ENCODE measurements around the gene CASQ2.

Gene CASQ2

DNA sequence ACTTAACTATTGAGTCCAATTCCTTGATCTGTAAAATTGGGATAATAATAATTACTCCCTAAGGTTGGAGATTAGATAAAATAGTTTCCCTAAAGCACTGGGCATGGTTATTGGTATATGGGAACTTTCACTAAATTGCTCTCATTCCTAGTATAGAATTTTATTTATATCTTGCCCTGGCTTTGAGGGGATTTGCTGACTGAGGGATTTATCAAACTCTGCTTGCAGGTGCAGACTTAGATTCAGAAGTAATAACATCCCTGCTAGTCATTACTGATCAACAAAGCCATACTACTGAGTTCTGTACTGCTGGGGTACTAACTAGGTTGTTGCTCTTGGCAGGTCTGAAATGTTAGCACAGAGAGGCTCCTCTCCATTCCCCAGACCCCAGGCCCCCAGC lies 41.9 kb downstream of the CASQ2 start:
- DNase-seq = no peak

DNA sequence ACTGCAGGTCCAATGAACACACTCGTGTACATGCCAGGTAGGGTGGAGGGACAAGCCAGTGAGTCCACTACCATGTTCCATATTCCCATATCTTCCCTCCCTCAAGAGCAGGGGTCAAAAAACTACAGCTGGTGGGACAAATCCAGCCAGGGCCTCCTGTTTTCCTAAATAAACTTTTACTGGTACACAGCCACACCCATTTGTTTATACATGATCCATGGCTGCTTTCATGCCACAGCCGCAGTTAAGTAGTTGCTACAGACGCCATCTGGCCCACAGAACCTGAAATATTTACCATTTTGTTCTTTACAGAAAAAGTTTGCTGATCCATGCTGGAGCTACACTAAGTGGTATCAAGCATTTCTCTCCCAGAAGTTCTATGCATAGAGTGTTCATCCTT lies 42.4 kb downstream of the CASQ2 start:
- no peak for DNase-seq

DNA sequence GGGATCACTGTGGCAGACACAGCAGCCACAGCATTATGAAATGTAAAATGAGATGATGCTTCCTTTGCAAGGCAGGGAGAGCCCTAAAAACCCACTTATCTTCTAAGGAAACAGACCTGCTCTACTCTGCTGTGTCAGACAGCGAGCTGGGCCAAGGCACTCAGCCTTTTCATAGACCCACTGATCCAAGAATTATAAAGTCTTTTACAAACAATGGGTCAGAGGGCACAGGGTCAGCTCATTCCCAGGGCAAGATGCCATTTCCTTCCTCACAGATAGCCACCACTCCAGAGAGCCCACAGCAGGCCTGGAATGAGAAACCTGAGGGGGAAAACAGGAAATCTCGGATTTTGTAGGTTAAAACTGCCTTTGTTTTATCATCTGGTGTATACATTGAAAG lies 42.9 kb downstream of the CASQ2 start:
- no peak for DNase-seq

DNA sequence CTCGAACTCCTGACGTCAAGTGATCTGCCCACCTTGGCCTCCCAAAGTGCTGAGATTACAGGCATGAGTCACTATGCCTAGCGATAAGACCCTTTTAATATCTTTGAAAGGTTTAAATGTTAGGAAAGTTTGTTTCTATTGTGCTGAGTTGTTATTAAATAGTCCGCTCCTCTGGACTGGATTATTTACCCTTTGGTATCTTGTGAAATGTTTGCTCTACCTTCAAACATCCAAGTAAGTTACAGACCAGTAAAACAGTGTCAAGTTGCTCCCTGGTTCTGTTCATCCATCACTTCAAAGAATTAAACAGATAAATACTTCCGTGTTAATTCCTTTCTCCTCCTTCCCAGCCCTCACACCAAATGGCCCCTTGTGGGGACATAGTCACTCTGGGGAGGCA lies 44.8 kb downstream of the CASQ2 start:
- DNase-seq = no peak

DNA sequence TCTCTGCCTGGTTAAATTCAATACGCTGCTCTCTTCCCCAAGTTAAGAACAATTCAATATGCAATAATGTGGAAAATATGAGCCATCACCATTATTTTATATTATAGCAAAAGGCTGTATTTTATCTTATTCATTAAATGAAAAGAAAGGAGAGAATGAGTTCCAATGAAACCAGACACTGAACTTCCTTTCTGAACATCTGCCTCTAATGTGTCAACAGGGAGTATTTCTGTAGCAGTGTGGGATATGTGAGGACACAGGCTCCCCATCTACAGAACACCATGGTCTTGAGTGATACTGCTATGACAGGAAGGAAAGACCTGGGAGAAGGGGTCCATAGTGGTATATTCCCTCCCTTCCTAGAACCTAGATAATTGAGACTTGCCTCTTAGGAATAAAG lies 46.3 kb downstream of the CASQ2 start:
- no peak for DNase-seq

DNA sequence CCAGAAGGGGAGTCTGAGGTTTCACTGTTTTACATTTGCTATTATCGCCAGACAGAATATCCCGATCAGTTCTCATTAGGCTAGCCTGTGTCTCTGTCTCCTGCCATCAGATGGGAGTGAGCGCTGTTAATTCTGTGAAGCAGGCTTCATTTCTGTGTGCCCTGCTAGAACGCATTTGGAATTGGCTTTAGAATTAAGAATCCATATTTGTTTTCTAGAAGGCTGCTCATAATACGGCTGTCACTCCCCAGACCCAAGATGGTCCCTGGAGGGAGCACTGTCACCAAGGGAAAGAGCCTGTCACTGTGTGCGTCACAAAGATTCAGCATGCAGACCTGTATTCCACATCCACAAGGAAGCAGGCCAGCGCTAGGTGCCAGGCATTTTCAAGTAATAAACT lies 49.2 kb downstream of the CASQ2 start:
- no peak for DNase-seq

DNA sequence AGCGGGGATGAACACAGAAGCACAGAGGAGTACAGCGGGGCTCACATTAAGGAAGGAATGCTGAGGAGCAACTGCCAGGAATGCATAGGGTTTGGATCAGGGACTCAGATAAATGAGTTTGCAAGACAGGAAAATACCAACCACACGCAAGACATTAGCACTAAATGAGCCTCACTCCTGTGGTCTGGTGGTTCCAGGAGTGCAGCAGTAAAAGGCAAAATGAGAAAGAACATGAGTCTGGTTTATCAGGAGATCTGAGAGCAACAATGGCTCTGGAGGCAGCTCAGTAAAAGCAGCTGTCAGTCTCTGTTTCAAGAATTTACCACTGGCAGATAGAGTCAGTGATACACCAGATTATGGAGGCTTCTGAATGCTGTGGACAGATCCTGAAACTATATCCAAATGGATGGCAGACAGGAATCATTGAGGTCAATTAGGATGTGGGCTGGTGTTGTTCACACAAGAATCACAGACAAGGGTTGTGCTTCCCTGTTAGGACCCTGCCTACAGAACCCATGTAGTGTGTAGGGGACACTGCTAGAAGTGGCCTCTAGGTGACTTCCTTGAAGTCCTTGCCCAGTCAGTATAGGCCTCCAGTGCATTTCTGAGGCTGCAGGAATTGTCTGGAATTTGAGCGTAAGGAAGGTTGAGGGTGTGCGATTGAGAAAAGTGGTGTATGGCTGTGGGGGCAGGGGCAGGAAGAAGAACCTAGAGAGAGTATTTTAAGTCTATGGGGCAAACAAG lies 50.3 kb downstream of the CASQ2 start:
- no peak for DNase-seq

DNA sequence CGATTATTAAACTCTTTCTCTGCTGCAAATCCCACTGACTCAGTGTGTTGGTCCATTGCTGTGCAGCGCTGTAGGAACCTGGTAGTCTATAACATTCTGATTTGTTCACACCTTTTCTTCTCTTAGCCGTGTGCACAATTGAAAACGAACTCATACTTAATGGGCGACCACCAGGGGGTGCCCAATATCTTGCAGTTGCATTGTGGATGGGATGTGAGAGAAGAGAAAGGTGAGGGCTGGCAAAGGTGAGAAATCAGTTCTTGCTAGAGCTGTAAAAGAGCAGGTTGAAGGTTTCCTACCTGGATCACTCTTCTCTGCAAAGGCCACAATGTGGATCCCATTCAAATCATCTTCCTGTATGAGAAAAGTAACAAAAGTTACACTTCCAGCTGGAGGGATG lies 51.0 kb downstream of the CASQ2 start:
- peak; percentile 29 for DNase-seq

DNA sequence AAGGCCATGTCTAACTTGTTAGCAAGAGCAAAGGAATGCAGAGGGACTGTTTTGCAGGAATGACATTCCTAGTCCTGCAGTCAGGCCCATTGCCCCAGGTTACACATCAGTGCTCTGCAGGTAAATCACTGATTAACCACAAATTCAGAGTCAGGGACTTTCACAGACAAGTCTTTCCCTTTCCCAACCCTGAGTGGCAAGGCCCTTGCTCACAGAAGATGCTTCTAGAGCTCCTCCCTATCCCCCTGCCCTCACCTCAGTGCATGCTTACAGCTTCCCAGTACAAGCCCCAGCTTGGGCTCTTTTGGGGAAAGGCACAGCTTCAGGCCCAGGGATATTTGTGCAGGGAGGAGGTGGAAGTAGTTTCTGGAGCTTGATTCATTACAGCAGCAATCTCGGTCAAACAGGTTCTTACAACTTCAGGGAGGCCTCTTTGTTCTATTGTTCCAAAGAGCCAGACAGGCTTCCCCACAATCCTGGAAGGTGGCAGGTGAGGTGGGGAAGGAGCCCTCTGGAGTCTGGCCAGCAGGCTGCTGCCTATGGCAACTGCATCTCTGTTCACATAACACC lies 53.9 kb downstream of the CASQ2 start:
- DNase-seq = peak; percentile 39

DNA sequence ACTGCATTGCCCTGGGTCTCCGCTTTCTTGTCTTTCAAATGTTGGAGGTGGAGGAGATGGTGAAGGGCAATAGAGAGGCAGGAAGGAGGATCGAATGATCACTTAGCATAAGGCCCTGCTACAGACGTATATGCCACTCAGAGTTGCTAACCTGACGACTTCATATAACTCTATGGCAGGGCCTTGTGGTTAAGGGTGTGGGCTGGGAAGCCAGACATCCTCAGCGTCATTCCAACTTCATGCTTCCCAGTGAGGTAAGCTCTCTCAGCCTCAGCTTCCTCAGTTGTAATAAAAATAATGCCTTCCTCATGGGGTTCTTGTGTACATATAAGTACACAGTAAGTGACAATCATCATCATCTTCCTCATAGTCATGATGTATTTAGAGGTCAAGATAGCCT lies 54.6 kb downstream of the CASQ2 start:
- DNase-seq = no peak

DNA sequence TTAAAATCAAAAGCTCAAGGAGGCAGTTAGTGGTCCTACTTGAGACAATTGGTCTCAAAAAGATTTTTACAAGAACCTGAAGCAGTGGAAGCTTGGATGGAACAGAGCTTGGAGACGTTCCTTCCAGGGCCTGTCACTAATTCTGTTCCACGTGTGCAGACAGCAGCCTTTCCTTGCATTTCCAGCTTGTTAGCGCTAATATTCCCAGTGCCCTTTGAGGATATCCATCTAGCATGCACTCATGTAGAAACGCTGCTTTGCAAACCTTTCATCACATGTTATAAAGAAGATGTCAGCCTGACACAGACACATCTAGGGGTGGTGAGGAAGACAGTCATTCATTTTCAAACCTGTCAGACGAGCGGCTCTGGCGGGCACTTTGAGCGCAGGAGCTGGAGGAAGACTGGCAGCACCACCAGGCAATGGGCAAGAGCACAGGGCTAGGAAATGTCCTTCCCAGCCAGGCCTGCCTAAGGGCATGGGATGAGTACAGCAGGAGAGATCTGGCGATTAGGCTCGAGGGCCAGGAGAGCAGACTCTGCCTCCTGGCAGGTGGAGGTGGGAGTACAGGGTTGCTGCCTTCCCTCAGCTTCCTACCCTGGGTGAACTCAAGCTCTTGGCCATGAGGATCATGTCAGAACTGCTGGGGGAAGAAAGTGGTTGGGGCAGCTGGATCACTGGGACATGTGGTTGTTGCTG lies 55.5 kb downstream of the CASQ2 start:
- DNase-seq = no peak

DNA sequence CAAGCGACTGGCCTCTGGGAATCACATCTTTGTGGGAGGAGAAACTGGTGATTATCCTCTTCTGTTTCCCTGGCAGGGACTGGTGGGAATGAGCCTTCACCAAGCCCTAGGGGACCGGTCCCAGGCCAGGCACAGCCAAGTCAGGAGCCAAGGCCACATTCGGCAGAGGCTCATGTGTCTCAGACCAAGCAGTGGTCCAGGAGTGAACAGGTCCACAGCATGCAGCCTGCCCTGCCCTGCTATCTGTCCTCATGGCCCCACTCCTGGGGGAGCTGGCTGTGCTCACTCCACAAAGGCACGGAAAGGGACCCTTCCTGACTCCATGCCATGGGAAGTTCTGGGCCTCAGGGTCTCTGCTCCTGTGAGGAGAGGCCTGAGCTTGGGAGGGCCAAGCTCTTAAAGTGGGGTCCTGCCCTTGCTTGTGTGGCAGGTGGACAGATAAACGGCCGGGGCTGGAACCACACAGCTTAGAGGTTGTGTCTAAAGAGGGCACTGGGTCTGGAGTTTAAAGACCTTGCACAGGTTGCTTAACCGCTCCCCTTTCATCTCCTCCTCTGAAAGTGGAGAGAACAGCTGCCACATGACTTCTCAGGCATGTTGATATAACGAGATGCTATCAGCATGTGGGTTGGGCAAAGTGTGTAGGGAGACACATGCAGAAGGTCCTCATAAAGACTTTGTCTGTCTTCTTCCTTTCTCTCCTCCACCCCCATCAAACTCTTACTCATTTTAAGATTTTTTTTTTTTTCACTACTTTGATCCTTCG lies 57.5 kb downstream of the CASQ2 start:
- DNase-seq = no peak

DNA sequence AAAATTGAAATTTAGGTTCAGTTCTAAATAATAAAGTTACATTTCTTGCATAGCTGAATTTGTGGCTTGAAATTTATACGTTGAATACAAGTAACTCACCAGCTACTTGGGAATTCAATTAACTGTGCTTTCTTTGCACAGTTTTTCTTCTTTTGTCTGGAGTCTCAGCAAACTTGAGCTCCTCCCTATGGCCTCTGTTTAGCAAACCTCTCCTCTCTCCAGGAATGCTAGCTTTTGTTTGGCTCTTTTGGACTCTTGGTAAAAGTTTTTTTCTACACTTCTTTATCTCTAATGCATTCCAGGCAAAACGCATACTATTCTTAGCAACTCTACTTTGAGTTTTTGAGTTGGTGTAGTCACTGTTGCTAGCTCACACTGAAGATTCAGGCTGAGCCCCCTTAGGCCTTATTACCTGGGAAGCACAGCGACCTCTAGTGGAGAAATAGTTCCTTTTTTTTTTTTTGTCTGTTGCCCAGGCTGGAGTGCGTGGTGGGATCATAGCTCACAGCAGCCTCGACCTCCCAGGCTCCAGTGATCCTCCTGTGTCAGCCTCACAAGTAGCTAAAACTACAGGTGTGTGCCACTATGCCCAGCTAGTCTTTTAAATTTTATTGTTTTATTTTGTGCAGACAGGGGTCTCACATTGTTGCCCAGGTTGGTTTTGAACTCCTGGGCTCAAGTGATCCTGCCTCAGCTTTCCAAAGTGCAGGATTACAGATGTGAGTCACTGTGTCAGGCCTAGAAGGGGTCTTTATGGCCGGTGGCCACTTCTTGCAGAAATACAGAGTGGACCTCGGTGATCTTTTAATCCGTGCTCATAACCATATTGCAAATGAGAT lies 61.7 kb downstream of the CASQ2 start:
- peak; percentile 46 for DNase-seq

DNA sequence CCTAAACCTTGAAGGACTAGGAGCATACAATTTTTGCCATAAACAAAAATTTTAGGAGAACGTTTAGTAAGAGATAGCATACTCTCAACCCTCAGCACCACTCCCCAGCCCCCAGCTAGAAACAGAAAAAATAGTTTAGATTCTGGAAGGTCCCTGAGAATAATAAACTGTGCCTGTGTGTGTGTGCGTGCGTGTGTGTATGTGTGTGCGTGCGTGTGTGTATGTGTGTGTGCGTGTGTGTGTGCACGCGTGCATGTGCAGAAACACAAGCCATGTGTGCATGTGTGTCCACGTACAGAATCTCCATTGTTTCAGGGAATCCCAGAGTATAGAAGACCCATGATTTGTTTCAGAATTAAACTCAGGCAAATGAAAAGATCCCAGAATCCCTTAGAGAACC lies 62.6 kb downstream of the CASQ2 start:
- DNase-seq = no peak

DNA sequence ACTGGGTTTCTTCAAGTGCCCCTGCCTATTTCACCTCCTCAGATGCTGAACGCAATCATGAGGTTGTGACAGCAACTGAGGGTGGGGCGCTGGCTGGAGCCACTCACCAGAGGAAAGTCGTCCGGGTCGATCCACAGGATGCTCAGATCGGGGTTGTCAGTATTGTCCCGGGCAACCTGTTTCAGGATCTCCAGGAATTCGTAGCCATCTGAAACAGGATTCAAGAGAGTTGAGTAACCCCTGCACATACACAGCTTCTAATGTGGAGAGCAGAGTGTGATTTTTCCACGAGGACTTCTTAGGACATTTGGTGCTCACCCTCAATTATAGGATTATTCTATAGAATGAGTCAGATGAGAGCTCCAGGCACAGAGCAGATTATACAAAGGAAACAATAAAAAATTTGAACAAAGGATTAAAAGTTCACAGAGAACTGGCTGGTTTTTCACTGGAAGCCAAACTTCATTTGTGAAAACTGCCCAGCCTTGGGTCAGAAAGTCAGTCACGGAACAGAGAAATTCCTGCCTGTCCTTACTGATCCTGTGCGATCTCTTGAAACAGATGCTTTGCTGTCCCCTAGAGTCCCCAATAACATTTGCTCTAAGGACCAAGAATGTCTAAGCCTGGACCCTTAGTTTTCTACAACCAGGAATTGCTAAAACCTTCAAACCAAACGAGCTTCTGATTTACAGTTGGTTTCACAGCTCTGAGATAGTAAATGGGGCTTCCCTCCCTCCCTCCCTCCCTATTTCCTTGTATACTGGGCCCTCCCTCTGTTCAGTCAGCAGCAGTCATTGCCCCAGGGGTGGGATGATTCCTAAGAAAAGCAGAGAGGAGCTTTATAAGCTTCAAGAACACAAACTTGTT lies 63.2 kb downstream of the CASQ2 start:
- no peak for DNase-seq

DNA sequence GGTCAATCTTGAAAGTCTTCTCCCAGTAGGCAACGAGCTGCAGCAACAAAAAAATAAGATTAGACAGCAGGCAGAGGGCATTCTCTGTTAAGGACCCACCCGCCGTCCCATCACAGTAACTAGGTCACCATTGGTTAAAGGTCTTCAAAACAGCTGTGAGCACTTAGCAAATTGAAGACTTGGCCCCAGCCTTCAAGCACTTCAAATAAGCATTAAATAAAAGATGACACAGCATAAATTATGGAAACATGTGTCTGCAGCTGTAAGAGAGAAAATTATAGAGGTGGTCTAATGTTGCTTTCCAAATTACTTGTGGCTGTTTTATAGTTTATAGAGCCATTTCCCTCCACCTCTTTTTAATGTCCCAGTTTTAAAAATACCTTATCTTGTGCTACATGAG lies 65.6 kb downstream of the CASQ2 start:
- no peak for DNase-seq

DNA sequence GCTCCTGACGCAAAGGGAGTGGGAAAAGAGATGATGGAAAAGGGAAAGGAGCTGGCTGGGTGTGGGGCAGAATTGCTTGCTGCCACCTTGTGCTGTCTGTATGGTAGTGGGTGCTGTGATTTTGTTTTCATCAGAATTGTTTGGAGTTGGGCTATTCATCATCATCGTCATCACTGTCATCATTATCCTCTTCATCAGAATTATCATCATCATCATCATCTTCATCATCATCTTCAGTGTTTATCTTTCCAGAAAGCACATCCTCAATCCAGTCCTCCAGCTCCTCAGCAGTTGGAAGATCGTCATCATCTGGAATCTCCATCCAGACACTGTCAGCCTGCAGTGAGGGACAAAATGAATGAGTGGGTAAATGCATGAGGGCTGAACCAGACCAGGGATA lies 67.4 kb downstream of the CASQ2 start:
- no peak for DNase-seq

DNA sequence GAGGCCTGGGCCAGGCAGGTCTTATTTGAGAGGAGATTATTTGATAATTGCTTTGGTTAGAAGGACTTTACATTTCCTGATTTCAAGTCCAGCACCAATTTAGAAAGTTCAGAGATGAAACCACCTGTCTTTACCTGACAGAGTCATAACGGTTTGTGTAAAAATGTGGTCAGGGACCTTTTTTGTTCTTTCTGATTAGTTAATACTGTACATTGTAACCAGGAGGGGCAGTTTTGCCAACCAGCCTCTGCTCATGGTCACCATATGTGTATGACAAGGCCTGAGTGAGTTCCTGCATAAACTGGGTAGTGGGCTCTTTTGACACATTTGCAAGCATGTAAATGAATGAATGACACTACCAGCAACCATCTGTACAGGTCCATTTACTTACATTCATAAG lies 70.9 kb downstream of the CASQ2 start:
- DNase-seq = no peak

DNA sequence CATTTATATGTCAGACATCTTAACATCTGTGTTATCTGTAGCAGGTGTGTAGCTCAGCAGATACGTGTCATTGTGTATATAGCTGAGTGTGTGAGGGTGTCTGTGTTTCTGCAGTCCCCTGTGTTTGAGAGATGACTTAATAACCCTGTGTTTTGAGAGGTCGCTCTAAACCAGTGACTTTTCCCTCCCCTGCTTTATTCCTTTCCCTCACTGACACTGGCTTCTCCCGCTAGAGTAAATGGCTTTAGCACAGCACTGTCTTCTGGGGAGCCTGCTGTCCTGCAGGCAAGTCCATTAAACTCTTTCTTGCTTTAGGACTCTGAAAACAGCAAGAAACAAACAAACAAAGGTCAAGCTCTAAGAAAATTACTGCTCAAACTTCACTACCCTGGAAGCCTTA lies 73.7 kb downstream of the CASQ2 start:
- no peak for DNase-seq

DNA sequence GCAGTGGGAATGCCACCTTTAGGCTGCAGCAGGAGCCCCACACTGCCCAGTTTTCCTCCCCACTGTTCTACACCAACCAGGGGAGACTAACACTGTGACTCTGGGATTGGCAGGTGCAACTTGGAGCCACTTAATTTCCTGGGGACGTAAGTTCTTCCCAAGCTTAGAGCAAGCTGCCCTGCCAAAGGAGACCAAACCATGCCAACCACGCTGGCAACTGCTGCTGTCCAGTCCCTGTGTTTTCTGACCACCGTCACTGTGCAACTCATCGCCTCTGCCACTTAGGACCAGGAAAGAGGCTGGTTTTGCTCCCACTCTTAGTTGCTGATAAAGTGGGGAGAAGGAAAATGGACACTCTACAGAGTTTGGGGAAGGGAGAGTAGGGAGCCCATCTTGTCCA lies 76.3 kb downstream of the CASQ2 start:
- no peak for DNase-seq

DNA sequence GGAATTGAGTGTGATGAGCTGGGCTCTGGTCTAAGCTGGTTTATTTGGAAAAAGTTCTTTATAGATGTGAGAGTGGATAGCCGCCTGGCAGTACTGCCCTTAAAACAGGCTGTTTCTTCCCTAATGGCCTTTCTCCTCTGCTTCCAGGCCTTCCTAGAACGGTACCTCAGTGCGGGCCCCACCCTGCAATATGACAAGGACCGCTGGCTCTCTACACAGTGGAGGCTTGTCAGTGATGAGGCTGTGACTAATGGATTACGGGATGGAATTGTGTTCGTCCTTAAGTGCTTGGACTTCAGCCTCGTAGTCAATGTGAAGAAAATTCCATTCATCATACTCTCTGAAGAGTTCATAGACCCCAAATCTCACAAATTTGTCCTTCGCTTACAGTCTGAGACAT lies 77.5 kb downstream of the CASQ2 start:
- DNase-seq = no peak

DNA sequence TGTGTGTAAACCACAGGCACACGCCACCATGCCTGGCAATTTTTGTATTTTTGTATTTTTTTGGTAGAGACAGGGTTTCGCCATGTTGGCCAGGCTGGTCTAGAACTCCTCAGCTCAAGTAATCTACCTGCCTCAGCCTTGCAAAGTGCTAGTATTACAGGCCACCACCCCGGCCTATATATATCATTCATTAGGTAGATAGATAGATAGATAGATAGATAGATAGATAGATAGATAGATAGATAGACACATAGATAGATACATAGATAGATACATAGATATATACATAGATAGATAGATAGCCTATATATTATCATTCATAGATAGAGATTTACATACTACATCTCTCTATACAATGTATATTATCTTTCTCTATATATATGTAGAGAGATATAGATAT lies 80.8 kb downstream of the CASQ2 start:
- no peak for DNase-seq

Measured in NCI-H345 (cell line).